ENCODE data around the gene TTC7B.

The TTC7B gene

DNA sequence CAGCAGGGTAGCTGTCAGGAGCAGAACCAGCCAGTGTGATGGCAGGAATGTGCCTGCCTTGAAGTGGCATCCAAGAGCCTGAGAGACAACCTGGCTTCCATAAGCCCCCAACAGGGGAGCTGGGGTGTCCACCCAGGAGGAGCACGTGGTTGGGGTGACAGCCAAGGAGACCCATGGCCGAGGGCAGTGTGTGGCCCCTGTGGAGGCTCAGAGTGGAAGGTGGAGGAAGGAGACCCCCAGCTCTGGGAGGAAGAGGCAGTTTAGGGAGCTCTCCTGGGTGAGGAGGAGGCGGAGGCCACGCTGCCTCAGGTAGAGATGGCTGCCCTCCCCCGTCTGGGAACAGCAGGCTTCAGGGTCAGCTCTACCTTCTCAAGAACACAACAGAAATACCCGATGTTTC is 272.4 kb downstream of the TTC7B start:
- DNase-seq: no peak
- no peaks in the 10 kb centered on the region for H3K9me3 ChIP-seq (ENCODE audit: control insufficient read depth, low read length)

GRCh38 chr14:90541076-90541634 is 275.1 kb downstream of the TTC7B start:
- Histone ChIP-seq H3K9me3 (ENCODE audit: control insufficient read depth, low read length) (no peaks in the 10 kb centered on the region), H3K4me1 (ENCODE audit: control insufficient read depth, insufficient read depth, low read length, poor library complexity, severe bottlenecking) (no peaks in the 10 kb centered on the region), H3K27ac (ENCODE audit: insufficient read depth, low read length, poor library complexity, severe bottlenecking) (no peak overlapping the region), H3K27me3 (replicated peaks; ENCODE audit: control insufficient read depth, insufficient read depth, low read length, poor library complexity, severe bottlenecking) (no peaks in the 10 kb centered on the region), H3K4me3 (ENCODE audit: insufficient read depth, low read depth, low read length, poor library complexity, severe bottlenecking) (no peak overlapping the region), H3K36me3 (ENCODE audit: control insufficient read depth, insufficient read depth, low read length) (no peaks in the 10 kb centered on the region)
- no peak for DNase-seq

More for the DNA sequence above, 272.4 kb downstream of the TTC7B start:
- Histone ChIP-seq H3K4me1 (ENCODE audit: control insufficient read depth, insufficient read depth, low read length, poor library complexity, severe bottlenecking) (no peaks in the 10 kb centered on the region), H3K27ac (ENCODE audit: insufficient read depth, low read length, poor library complexity, severe bottlenecking) (no peak overlapping the region), H3K27me3 (replicated peaks; ENCODE audit: control insufficient read depth, insufficient read depth, low read length, poor library complexity, severe bottlenecking) (no peaks in the 10 kb centered on the region), H3K4me3 (ENCODE audit: insufficient read depth, low read depth, low read length, poor library complexity, severe bottlenecking) (no peak overlapping the region), H3K36me3 (ENCODE audit: control insufficient read depth, insufficient read depth, low read length) (no peaks in the 10 kb centered on the region)

DNA sequence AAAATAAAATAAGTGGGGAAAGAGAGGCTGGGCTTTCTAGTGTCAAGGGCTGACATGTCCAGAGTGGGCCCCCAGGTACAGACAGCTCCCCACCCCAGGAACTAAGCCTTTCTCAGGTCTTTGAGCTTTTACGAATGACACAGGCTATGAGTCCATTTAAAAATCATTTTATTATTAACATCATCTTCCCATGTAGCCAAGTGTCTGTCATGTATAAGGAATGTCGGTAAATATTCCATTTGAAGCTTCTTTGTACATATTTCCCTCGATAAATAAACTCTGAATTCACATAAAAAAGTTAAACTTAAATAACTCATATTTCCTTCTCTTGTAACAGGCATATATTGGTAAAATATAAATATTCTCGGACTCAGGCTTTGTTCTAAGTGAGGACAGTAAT is 275.8 kb downstream of the TTC7B start:
- no peaks in the 10 kb centered on the region for H3K36me3 ChIP-seq (ENCODE audit: control insufficient read depth, insufficient read depth, low read length)
- no peak overlapping the region for H3K27ac ChIP-seq (ENCODE audit: insufficient read depth, low read length, poor library complexity, severe bottlenecking)
- H3K9me3 ChIP-seq (ENCODE audit: control insufficient read depth, low read length): no peaks in the 10 kb centered on the region
- no peaks in the 10 kb centered on the region for H3K4me1 ChIP-seq (ENCODE audit: control insufficient read depth, insufficient read depth, low read length, poor library complexity, severe bottlenecking)
- no peak for DNase-seq
- no peaks in the 10 kb centered on the region for H3K27me3 ChIP-seq (replicated peaks; ENCODE audit: control insufficient read depth, insufficient read depth, low read length, poor library complexity, severe bottlenecking)
- no peak overlapping the region for H3K4me3 ChIP-seq (ENCODE audit: insufficient read depth, low read depth, low read length, poor library complexity, severe bottlenecking)

GRCh38 chr14:90539996-90540395 is 276.2 kb downstream of the TTC7B start:
- no peaks in the 10 kb centered on the region for H3K9me3 ChIP-seq (ENCODE audit: control insufficient read depth, low read length)
- no peak overlapping the region for H3K27ac ChIP-seq (ENCODE audit: insufficient read depth, low read length, poor library complexity, severe bottlenecking)
- no peaks in the 10 kb centered on the region for H3K4me1 ChIP-seq (ENCODE audit: control insufficient read depth, insufficient read depth, low read length, poor library complexity, severe bottlenecking)
- no peaks in the 10 kb centered on the region for H3K27me3 ChIP-seq (replicated peaks; ENCODE audit: control insufficient read depth, insufficient read depth, low read length, poor library complexity, severe bottlenecking)
- no peak for DNase-seq
- no peak overlapping the region for H3K4me3 ChIP-seq (ENCODE audit: insufficient read depth, low read depth, low read length, poor library complexity, severe bottlenecking)
- no peaks in the 10 kb centered on the region for H3K36me3 ChIP-seq (ENCODE audit: control insufficient read depth, insufficient read depth, low read length)

- Histone ChIP-seq H3K9me3 (ENCODE audit: control insufficient read depth, low read length) (no peaks in the 10 kb centered on the region), H3K27ac (ENCODE audit: insufficient read depth, low read length, poor library complexity, severe bottlenecking) (no peak overlapping the region), H3K27me3 (replicated peaks; ENCODE audit: control insufficient read depth, insufficient read depth, low read length, poor library complexity, severe bottlenecking) (no peaks in the 10 kb centered on the region), H3K4me3 (ENCODE audit: insufficient read depth, low read depth, low read length, poor library complexity, severe bottlenecking) (no peak overlapping the region), H3K4me1 (ENCODE audit: control insufficient read depth, insufficient read depth, low read length, poor library complexity, severe bottlenecking) (no peaks in the 10 kb centered on the region), H3K36me3 (ENCODE audit: control insufficient read depth, insufficient read depth, low read length) (no peaks in the 10 kb centered on the region)
- no peak for DNase-seq
These were observed 276.8 kb downstream of the TTC7B start for GRCh38 chr14:90539496-90539775.

DNA sequence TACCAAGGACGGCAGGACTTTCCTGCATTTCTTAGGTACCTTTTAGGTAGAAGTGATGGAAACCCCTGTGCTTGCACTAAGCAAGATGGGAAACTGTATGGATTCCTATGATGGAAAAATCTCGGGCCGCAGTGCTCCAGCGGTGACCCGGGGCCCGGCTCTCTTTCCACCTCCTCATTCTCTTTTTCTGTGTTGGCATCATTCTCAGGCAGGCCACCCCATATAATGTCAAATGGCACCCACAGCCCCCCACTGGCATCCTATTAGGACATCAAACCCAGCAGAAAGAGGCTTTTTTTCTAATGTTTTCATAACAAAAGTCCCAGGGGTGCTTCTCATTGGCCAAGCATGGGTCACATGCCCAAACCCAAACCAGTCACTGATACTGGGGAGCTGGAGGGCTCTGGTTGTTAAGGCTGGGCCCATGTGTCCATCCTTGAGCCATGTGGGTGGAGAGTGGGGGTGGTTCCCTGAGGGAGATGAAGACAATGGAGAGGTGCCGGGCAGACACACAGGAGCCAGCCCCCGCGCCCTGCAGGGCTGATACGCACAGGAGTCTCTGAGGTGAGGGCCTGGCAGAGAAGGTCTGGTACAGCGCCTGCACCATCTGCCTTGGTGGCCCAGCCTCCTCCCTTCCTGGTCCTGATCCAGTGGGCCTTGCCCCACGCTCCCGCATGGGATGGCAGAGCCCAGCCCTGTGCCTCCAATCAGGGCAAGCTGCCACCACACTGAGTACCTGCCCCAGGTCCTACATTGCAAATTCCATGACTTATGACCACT is 277.3 kb downstream of the TTC7B start:
- no peaks in the 10 kb centered on the region for H3K9me3 ChIP-seq (ENCODE audit: control insufficient read depth, low read length)
- no peaks in the 10 kb centered on the region for H3K36me3 ChIP-seq (ENCODE audit: control insufficient read depth, insufficient read depth, low read length)
- no peak overlapping the region for H3K4me3 ChIP-seq (ENCODE audit: insufficient read depth, low read depth, low read length, poor library complexity, severe bottlenecking)
- no peak for DNase-seq
- no peaks in the 10 kb centered on the region for H3K4me1 ChIP-seq (ENCODE audit: control insufficient read depth, insufficient read depth, low read length, poor library complexity, severe bottlenecking)
- H3K27ac ChIP-seq (ENCODE audit: insufficient read depth, low read length, poor library complexity, severe bottlenecking): no peak overlapping the region
- H3K27me3 ChIP-seq (replicated peaks; ENCODE audit: control insufficient read depth, insufficient read depth, low read length, poor library complexity, severe bottlenecking): no peaks in the 10 kb centered on the region

DNA sequence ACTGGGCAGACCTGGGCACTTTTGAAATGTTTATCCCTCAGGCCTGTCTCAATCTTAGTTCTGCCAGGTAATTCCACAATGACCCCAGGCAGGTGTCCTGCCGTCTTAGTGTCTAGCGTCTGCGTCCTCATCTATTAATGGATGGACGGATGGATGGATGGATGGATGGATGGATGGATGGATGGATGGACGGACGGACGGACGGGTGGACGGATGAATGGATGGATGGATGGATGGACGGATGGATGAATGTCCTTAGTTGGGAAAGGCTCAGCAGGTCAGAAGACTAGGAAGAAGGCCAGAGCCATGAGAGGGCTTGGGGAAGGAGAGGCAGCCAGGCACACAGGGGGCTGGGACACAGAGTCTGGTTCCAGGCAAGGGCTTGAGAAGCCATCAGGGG is 278.1 kb downstream of the TTC7B start:
- Histone ChIP-seq H3K4me1 (ENCODE audit: control insufficient read depth, insufficient read depth, low read length, poor library complexity, severe bottlenecking) (no peaks in the 10 kb centered on the region), H3K27me3 (replicated peaks; ENCODE audit: control insufficient read depth, insufficient read depth, low read length, poor library complexity, severe bottlenecking) (no peaks in the 10 kb centered on the region), H3K36me3 (ENCODE audit: control insufficient read depth, insufficient read depth, low read length) (no peaks in the 10 kb centered on the region), H3K27ac (ENCODE audit: insufficient read depth, low read length, poor library complexity, severe bottlenecking) (no peak overlapping the region), H3K4me3 (ENCODE audit: insufficient read depth, low read depth, low read length, poor library complexity, severe bottlenecking) (no peak overlapping the region), H3K9me3 (ENCODE audit: control insufficient read depth, low read length) (no peaks in the 10 kb centered on the region)
- no peak for DNase-seq

- no peaks in the 10 kb centered on the region for H3K36me3 ChIP-seq (ENCODE audit: control insufficient read depth, insufficient read depth, low read length)
- no peaks in the 10 kb centered on the region for H3K4me1 ChIP-seq (ENCODE audit: control insufficient read depth, insufficient read depth, low read length, poor library complexity, severe bottlenecking)
- no peak overlapping the region for H3K27ac ChIP-seq (ENCODE audit: insufficient read depth, low read length, poor library complexity, severe bottlenecking)
- no peaks in the 10 kb centered on the region for H3K9me3 ChIP-seq (ENCODE audit: control insufficient read depth, low read length)
- H3K27me3 ChIP-seq (replicated peaks; ENCODE audit: control insufficient read depth, insufficient read depth, low read length, poor library complexity, severe bottlenecking): no peaks in the 10 kb centered on the region
- DNase-seq: no peak
- H3K4me3 ChIP-seq (ENCODE audit: insufficient read depth, low read depth, low read length, poor library complexity, severe bottlenecking): no peak overlapping the region
These were observed 279.6 kb downstream of the TTC7B start for GRCh38 chr14:90536511-90537191.

- Histone ChIP-seq H3K9me3 (ENCODE audit: control insufficient read depth, low read length) (no peaks in the 10 kb centered on the region), H3K4me1 (ENCODE audit: control insufficient read depth, insufficient read depth, low read length, poor library complexity, severe bottlenecking) (no peaks in the 10 kb centered on the region), H3K36me3 (ENCODE audit: control insufficient read depth, insufficient read depth, low read length) (no peaks in the 10 kb centered on the region), H3K4me3 (ENCODE audit: insufficient read depth, low read depth, low read length, poor library complexity, severe bottlenecking) (no peak overlapping the region), H3K27me3 (replicated peaks; ENCODE audit: control insufficient read depth, insufficient read depth, low read length, poor library complexity, severe bottlenecking) (no peaks in the 10 kb centered on the region), H3K27ac (ENCODE audit: insufficient read depth, low read length, poor library complexity, severe bottlenecking) (no peak overlapping the region)
- no peak for DNase-seq
These were observed 280.1 kb downstream of the TTC7B start for GRCh38 chr14:90536092-90536491.

GRCh38 chr14:90535556-90536090 is 280.6 kb downstream of the TTC7B start:
- Histone ChIP-seq H3K36me3 (ENCODE audit: control insufficient read depth, insufficient read depth, low read length) (no peaks in the 10 kb centered on the region), H3K9me3 (ENCODE audit: control insufficient read depth, low read length) (no peaks in the 10 kb centered on the region), H3K4me3 (ENCODE audit: insufficient read depth, low read depth, low read length, poor library complexity, severe bottlenecking) (no peak overlapping the region), H3K27me3 (replicated peaks; ENCODE audit: control insufficient read depth, insufficient read depth, low read length, poor library complexity, severe bottlenecking) (no peaks in the 10 kb centered on the region), H3K4me1 (ENCODE audit: control insufficient read depth, insufficient read depth, low read length, poor library complexity, severe bottlenecking) (no peaks in the 10 kb centered on the region), H3K27ac (ENCODE audit: insufficient read depth, low read length, poor library complexity, severe bottlenecking) (no peak overlapping the region)
- no peak for DNase-seq
